Keratinocyte (primary cell): ENCODE measurements around the gene ATP1A2. TPM values are rescaled to one million over a fixed set of nuclear protein-coding genes. Genes with fewer than 3 reads are reported as not detected.

Experiments used
- DNase-seq: peaks from one replicate; pipeline ENCODE4 v3.0.0-alpha.2; 2011; ENCODE audit warnings: low read depth, missing footprints, low spot score
- FAIRE-seq: peaks from 2 replicates; lab custom pipeline; 2011; peaks lifted over from hg19 to GRCh38; lab: Jason Lieb, UNC
- H2AFZ ChIP-seq: 2 replicates; pipeline ENCODE4 v1.6.0; 2012; ENCODE audit warnings: low read length, control low read depth, inconsistent platforms; ENCODE audit not compliant: control insufficient read depth
- H3K27ac ChIP-seq: 2 replicates; pipeline ENCODE4 v1.5.1; 2011; ENCODE audit warnings: low read length; ENCODE audit not compliant: control insufficient read depth, insufficient read depth
- H3K27me3 ChIP-seq: 3 replicates; pipeline ENCODE4 v1.6.0; 2011; ENCODE audit warnings: low read length; ENCODE audit not compliant: control insufficient read depth, insufficient read depth; ENCODE audit errors: extremely low read depth
- H3K36me3 ChIP-seq, 2 experiments: 2 replicates in 1 of 2; 3 replicates in 1 of 2; pipeline ENCODE4 v1.5.1; 2011; ENCODE audit warnings: low read length in 2 of 2, mild to moderate bottlenecking in 1 of 2; ENCODE audit not compliant: control insufficient read depth in 2 of 2, insufficient read depth in 2 of 2; ENCODE audit errors: extremely low read depth in 1 of 2
- H3K4me1 ChIP-seq: 3 replicates; pipeline ENCODE4 v1.5.1; 2011; ENCODE audit warnings: low read length; ENCODE audit not compliant: control insufficient read depth, insufficient read depth; ENCODE audit errors: extremely low read depth
- H3K4me2 ChIP-seq: 3 replicates; pipeline ENCODE4 v1.6.0; 2011; ENCODE audit warnings: low read depth, low read length; ENCODE audit not compliant: control insufficient read depth, insufficient read depth; ENCODE audit errors: extremely low read depth
- H3K4me3 ChIP-seq, 3 experiments: fragments of 200-600 bp in 1 of 3; sonication (generic) in 1 of 3; 2 replicates in 2 of 3; 3 replicates in 1 of 3; pipeline ENCODE4 v1.5.1; 2011 to 2016; ENCODE audit warnings: low read length in 3 of 3, mild to moderate bottlenecking in 3 of 3, control low read depth in 2 of 3, inconsistent platforms in 1 of 3, low read depth in 1 of 3, mixed read lengths in 1 of 3, mixed run types in 1 of 3, moderate library complexity in 1 of 3; ENCODE audit not compliant: control insufficient read depth in 2 of 3, insufficient read depth in 2 of 3; ENCODE audit errors: extremely low read depth in 1 of 3
- H3K79me2 ChIP-seq: 2 replicates; pipeline ENCODE4 v1.6.0; 2012; ENCODE audit warnings: low read length; ENCODE audit not compliant: control insufficient read depth, insufficient read depth
- H3K9ac ChIP-seq: 3 replicates; pipeline ENCODE4 v1.6.0; 2011; ENCODE audit warnings: low read length; ENCODE audit not compliant: control insufficient read depth, insufficient read depth; ENCODE audit errors: extremely low read depth
- H3K9me1 ChIP-seq: 3 replicates; pipeline ENCODE4 v1.6.0; 2011; ENCODE audit warnings: low read length; ENCODE audit not compliant: control insufficient read depth, insufficient read depth; ENCODE audit errors: extremely low read depth
- H3K9me3 ChIP-seq: 2 replicates; pipeline ENCODE4 v1.5.1; 2012; ENCODE audit warnings: low read depth, low read length; ENCODE audit not compliant: control insufficient read depth
- H4K20me1 ChIP-seq: 3 replicates; pipeline ENCODE4 v1.6.0; 2011; ENCODE audit warnings: low read length; ENCODE audit not compliant: control insufficient read depth, insufficient read depth; ENCODE audit errors: extremely low read depth
- EZH2 ChIP-seq: IDR thresholded peaks from one replicate; pipeline ENCODE4 v1.6.1; 2012; ENCODE audit warnings: inconsistent platforms, mild to moderate bottlenecking, low read length, moderate library complexity
- dilution Hi-C: fragments of 300-500 bp; cut with MboI; formaldehyde crosslinking; loops from one replicate; pipeline ENCODE4 v1.7.0; 2020; ENCODE audit warnings: low sequenced_read_pairs; ENCODE audit not compliant: extremely low pct_ligation_motif_present
- polyA plus RNA-seq, 5 experiments: library from polyadenylated mRNA; depleted of rRNA in 3 of 5; stranded (reverse) in 3 of 5; stranded (forward) in 1 of 5; unstranded in 1 of 5; fragments of >200 nt; gene quantifications; 1 replicate in 1 of 5; 2 replicates in 3 of 5; 3 replicates in 1 of 5; pipeline versions ENCODE4 v1.2.1 to v1.2.3, GENCODE V29; 2011 to 2012; ENCODE audit warnings: missing spikeins in 2 of 5, low read depth in 1 of 5, low replicate concordance in 1 of 5
- TF ChIP-seq, protein P1 (sequence below), 3 experiments: IDR thresholded peaks in 1 of 3; conservative IDR thresholded peaks in 1 of 3; optimal IDR thresholded peaks in 1 of 3; 2 replicates in 2 of 3; 3 replicates in 1 of 3; pipeline versions ENCODE3 to v1.5.1; 2011; ENCODE audit warnings: low read length in 3 of 3, mild to moderate bottlenecking in 3 of 3, moderate library complexity in 2 of 3, control low read depth in 1 of 3, inconsistent platforms in 1 of 3; ENCODE audit not compliant: insufficient read depth in 2 of 3; ENCODE audit errors: extremely low read depth in 1 of 3

Gene ATP1A2
- polyA plus RNA-seq, 1 donor (not counting 4 experiments of a cell fraction or from before 2014, with no cell fraction given), result not detected

DNA sequence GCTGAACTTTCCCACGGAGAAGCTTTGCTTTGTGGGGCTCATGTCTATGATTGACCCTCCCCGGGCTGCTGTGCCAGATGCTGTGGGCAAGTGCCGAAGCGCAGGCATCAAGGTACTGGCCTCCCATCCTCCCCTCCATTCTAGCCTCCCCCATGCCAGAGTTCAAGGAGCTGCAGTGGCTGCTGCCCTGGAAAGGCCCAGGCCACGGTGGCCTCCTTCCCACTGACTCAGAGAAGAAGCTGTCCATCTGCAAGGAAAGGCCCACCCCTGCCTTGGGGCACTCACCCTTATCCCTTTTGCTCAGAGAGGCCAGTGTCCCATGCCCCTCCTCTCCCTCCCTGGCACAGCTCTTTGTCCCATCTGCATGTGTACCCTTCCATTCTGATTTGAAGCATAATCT lies 14.9 kb downstream of the ATP1A2 start:
- H3K4me1 ChIP-seq, result peaks cover 4% of the 10 kb centered on the region
- H3K9ac ChIP-seq, result no peak overlapping the region
- no peak for DNase-seq
- no peaks in the 10 kb centered on the region for H3K9me3 ChIP-seq
- H3K79me2 ChIP-seq, result no peaks in the 10 kb centered on the region
- H2AFZ ChIP-seq, result no peak overlapping the region
- FAIRE-seq, result no peak
- H3K36me3 ChIP-seq, result no peaks in the 10 kb centered on the region
- dilution Hi-C loops, result no loop called here
- no peaks in the 10 kb centered on the region for H4K20me1 ChIP-seq
- TF ChIP-seq EZH2, result no peak
- no peak overlapping the region for H3K4me2 ChIP-seq
- no peak overlapping the region for H3K4me3 ChIP-seq
- peaks cover 17% of the 10 kb centered on the region for H3K27me3 ChIP-seq
- H3K27ac ChIP-seq, result no peak overlapping the region
- H3K9me1 ChIP-seq, result no peaks in the 10 kb centered on the region

DNA sequence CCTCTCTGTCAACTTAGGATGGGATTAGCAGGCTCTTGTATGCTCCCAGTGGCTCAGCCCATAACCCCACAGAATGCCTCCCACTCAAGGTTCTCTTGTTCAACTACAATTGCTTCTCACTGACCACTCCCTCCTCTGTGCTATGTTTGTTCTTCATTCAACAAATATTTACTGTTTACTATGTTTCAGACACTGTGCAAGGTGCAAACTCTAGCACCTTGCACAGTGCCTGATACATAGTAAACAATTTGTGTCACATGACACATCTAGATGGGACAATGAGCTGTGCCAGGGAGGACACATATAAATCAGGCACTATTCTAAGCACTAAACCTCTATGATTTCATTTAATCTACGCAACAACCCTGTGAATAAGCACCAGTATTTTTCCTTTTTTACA lies 15.4 kb downstream of the ATP1A2 start:
- Histone ChIP-seq H3K27ac (no peak overlapping the region), H3K4me1 (no peaks in the 10 kb centered on the region), H3K36me3 (no peaks in the 10 kb centered on the region), H3K4me3 (no peak overlapping the region), H3K9ac (no peak overlapping the region), H3K9me3 (no peaks in the 10 kb centered on the region), H3K4me2 (no peak overlapping the region), H3K27me3 (peaks cover 17% of the 10 kb centered on the region), H2AFZ (no peak overlapping the region), H3K79me2 (no peaks in the 10 kb centered on the region), H4K20me1 (no peaks in the 10 kb centered on the region), H3K9me1 (no peaks in the 10 kb centered on the region)
- FAIRE-seq (no peak), DNase-seq (no peak)
- no peak for TF ChIP-seq EZH2
- TF ChIP-seq, protein P1, sequence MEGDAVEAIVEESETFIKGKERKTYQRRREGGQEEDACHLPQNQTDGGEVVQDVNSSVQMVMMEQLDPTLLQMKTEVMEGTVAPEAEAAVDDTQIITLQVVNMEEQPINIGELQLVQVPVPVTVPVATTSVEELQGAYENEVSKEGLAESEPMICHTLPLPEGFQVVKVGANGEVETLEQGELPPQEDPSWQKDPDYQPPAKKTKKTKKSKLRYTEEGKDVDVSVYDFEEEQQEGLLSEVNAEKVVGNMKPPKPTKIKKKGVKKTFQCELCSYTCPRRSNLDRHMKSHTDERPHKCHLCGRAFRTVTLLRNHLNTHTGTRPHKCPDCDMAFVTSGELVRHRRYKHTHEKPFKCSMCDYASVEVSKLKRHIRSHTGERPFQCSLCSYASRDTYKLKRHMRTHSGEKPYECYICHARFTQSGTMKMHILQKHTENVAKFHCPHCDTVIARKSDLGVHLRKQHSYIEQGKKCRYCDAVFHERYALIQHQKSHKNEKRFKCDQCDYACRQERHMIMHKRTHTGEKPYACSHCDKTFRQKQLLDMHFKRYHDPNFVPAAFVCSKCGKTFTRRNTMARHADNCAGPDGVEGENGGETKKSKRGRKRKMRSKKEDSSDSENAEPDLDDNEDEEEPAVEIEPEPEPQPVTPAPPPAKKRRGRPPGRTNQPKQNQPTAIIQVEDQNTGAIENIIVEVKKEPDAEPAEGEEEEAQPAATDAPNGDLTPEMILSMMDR (optimal IDR thresholded peaks at IDR 0.05 in 1 of 3, IDR thresholded peaks at IDR 0.05 in 1 of 3, conservative IDR thresholded peaks at IDR 0.05 in 1 of 3; ENCODE audit: extremely low read depth in 1 of 3, insufficient read depth in 2 of 3, low read length in 3 of 3), result no peak
- dilution Hi-C loops, result no loop called here
